NCI-H345 treated with DMSO at 0.1 percent for 48 hours (cell line): ENCODE measurements around the gene PEAR1.

Experiments used
- DNase-seq: peaks from one replicate; lab custom pipeline; 2025; ENCODE audit not compliant: unreplicated experiment; lab: John Stamatoyannopoulos, UW

PEAR1 gene

GRCh38 chr1:156933136-156933535 is 39.6 kb downstream of the PEAR1 start:
- no peak for DNase-seq

DNA sequence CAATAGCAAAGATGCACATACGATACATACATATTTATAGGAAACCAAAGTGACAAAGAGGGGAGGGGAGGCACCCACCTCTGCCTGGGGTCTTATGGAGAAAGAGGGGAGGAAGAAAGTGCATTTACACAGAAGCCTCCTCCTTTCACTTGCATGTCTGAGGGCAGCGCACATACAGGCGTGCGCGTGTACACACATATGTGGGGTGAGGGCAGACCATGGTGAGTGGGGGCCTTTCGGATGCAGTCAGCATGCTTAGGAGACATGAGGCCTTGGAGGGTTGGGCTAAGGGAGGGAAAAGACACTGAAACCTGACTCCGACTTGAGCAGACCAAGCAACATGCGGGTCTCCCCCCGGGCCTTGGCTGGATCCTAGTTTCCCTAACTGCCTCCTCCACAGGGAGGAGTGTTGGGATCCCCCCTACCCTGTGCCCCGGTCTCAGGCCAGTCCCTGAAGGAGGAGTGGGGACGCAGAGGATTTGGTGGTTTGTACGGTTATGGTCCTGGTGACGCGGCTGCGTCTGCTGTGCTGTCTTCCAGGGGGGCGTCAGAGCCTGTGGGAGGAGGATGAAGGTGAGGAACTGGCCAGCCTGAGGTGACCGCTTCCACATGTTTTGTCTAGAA is 42.1 kb downstream of the PEAR1 start:
- no peak for DNase-seq

- DNase-seq, result no peak
These were observed 42.7 kb downstream of the PEAR1 start for GRCh38 chr1:156936191-156936590.

DNA sequence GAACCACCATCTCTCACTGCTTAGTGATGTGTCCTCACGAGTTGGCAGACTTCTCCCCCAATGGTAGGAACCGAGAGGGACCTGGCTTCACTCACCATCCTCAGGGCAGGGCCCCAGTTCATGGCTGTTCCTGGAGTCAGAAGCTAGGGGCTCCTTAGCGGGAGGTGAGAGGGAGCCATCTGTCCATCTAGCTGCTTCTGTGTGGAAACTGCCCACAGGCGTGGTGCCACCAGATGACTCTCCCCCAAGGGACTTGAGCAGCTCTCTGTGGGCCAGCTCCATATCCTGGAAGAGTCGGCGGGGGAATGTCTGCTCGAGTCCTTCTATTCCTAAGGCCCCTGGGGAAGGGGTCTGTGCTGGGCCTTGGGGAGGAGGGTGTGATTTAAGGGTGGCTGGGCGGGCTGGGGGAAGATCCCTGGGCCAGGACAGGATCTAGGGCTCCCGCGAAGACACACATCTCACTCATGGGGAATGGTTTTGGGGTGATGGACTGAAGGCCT is 43.3 kb downstream of the PEAR1 start:
- no peak for DNase-seq

GRCh38 chr1:156937883-156938282 is 44.4 kb downstream of the PEAR1 start:
- no peak for DNase-seq

DNA sequence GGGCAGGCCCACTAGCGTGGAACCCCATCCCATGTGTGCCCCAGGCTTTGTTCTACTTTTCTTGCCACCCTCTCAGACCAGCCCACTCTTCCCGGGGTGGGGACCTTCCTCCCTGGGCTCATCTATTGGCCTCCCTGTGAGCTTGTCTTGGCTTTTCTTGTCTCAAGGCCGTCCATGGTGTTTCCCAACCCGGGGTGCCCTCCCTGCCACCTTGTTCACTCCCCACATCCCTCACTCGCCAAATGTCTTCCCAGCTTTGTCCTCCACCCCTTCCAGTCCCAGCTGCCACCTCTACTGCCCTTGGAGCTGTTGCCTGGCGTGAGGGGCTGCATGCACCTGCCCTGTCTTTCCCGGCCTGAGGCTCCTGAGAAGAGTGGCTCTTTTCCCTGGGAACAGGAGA is 45.3 kb downstream of the PEAR1 start:
- DNase-seq, result no peak

GRCh38 chr1:156939786-156940334 is 46.3 kb downstream of the PEAR1 start:
- no peak for DNase-seq

GRCh38 chr1:156941675-156942074 is 48.2 kb downstream of the PEAR1 start:
- no peak for DNase-seq

- DNase-seq, result no peak
These were observed 48.7 kb downstream of the PEAR1 start for GRCh38 chr1:156942176-156942575.

DNA sequence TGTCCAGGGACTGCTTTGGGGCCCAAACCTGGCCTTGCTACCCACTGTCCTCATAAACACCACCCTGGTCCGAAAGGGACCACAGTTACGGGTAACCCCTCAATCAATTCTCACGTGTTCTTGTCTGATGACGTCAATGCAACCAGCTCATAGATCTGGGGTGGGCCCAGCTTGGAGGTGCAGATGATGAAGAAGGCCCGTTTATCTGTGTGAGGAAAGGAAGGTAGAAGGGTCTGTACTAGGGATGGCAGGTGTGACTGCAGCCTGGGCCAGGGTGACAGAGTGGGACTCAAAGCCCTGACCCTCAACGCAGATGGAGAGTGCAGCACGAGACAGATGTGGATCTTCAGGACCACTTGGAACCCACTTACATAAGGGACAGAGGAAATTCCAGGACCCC is 49.1 kb downstream of the PEAR1 start:
- DNase-seq, result no peak

- DNase-seq, result no peak
These were observed 50.2 kb downstream of the PEAR1 start for GRCh38 chr1:156943756-156944155.

GRCh38 chr1:156944268-156944667 is 50.8 kb downstream of the PEAR1 start:
- DNase-seq, result no peak

GRCh38 chr1:156944848-156945247 is 51.3 kb downstream of the PEAR1 start:
- DNase-seq, result no peak

DNA sequence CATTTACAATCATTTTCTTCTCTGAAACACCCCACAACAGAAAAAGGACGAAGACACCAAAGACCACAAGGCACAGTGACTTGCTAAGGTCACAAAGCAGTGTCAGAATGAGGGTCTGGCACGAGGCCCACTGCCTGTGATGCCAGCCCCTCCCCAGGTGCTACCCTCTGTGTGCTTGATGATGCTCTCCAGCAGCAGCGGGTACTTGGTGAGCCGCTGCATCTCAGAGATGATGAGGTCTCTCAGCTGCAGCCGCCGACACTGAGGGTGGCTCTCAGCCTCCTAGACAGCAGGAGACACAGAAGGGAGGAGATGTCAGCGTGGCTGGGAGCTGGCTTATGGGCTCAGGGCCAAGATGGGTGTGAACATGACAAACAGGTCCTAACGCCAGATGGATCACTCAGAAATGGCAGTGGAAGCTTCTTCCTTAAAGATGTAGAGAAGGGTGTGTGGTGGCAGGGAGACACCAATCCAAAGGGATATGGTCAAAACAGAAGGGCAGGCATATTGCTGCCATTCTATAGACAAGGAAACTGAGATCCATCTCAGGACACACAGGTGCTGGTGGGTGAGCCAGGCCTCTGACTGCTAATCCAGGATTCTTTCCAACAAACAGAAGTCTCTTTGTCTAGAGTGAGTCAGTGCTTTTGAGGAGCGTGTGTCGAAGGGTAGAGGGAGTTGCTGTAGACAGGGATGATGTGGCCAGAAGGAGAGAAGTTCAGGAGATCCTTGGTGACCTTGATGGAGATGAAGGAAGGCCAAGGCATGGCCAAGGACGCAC is 52.6 kb downstream of the PEAR1 start:
- DNase-seq, result peak; percentile 31

DNA sequence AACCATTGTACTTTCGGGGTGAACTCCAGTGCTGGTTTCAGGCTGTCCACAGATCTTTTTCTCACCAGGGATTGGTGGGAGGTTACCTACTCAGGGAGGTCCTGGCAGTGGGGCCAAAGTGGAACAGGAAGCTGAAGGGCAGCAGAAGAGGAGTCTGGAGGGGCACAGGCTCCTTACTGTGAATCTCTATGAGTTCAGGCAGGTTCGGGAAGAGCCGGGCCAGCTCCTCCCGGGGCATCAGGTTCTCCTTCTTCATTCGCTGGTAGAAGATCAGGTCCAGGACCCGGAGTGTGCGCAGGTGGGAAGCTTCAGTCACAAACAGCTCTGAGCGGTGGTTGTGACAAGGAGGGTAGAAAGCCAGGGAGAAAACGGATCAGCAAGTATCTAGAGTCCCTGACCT is 53.6 kb downstream of the PEAR1 start:
- DNase-seq, result no peak

DNA sequence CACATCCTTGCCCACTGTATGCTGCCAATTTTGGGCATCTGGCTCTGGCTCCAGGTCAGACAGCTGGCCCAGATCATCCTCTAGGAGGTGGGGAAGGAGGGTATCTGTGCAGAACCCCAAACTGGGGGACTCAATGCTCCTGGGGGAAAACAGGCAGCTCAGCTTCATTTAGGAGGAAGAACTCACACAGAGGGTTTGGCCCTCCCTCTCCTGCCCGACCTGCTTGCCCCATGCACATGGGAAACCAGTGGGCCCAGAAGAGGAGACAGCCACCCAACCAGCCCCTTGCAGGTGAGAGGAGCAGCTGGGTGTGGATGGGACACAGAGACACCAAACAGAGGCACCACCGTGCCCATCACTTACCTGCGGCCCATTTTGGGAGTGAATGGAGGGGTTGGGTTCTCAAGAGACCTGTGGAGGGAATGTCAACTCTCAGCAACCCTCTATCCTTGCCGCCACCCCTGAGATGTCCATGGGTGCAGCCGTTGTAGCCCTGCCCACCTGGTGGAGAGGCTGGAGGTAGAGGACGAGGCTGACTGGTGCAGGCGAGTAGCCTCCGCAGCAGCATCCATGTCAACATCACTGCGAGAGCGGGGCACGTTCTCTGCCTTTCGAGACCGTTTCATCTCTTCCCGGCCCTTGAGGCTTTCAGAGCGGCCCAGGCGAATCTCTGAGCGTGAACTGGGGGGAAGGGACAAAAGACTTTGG is 54.5 kb downstream of the PEAR1 start:
- DNase-seq, result no peak

GRCh38 chr1:156948708-156949107 is 55.2 kb downstream of the PEAR1 start:
- DNase-seq, result no peak

- DNase-seq, result no peak
These were observed 55.6 kb downstream of the PEAR1 start for GRCh38 chr1:156949127-156949526.

DNA sequence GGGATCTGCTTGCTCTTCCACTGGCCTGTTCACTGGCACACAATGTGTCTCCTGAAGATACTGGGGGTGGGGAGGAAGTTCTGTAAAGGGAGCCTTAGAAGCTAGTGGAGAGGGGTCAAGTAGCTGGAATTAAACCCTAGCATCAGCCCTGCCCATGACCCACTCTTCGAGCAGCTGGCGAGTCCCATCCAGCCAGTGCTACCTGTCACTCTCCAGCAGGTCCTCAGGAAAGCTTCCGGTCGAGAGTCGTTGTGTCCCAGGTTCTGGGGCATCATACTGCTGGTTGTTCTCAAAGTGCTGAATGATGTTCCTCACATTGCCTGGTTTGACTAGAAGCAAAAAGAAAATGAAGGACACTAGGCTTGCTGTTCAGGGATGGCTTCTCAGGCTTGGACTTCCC is 57.9 kb downstream of the PEAR1 start:
- DNase-seq, result no peak

DNA sequence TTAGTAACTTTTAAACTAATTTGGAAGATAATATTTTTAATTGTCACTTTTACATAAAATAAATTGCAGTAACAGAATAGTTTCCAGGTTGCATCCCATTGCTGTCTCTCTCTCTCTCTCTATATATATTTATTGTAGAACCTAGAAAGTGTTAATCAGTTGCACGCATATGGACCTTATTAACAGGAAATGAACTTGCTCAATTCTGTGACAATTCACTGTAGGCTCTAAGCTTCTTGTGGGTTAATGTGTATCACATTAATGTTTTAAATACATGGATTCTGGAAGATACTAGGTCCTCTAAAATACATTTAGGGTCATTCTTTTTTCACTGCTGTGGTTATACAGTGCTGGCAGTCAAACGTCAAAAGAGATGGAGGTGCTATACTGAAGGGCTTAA is 60.1 kb downstream of the PEAR1 start:
- DNase-seq, result no peak

DNA sequence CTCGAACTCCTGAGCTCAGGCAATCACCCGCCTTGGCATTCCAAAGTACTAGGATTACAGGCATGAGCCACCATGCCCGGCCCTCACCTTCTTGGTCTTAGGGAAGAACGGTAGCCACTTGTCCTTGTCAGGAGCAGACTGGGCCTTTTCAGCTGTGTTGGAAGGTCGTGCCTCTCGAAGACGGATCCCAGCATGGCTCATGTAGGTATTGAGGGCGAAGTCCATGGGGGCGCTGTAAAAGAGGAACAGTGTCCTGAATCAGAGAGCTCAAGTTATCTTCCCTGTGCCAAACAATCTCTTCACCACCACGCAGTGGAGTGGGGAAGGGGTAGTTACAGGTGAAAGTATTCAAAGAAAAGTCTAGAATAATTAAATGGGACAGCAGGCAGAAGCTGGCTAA is 62.8 kb downstream of the PEAR1 start:
- DNase-seq, result no peak

DNA sequence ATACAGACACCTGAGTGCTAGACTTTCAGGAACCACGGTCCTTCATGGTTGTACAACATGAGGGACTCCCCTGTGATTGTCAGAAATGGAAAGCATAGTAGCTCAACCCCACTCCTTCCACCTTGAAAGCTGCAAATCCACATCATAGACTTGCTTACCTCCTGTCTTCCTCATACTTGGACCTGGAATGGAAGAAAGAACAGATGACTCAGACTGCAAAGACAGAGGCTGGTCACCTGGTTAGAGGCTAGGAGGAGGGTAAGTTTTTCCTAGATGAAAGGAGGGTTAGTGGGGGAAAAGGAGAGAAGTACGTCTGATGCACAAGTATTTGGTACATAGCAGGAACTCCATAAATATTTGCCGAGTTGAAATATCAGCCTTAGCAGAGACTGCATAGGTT is 64.1 kb downstream of the PEAR1 start:
- DNase-seq, result no peak
